HG03439 (cell line): ENCODE measurements around the gene DNAI7.

ENCODE experiments used
- ATAC-seq: cut with Tn5 transposase; IDR thresholded peaks from one replicate; pipeline ENCODE4 v1.9.1; 2021; ENCODE audit warnings: mild to moderate bottlenecking, moderate library complexity; ENCODE audit not compliant: unreplicated experiment

Gene DNAI7

GRCh38 chr12:25195056-25195971, at the start of gene DNAI7, which contains the start of gene ETFRF1:
Gene DNAI7, minus strand, starts transcription at chr12:25195160. Its CDS starts 82 bp downstream, at chr12:25195078.
Gene ETFRF1, plus strand, starts transcription at chr12:25195237. Its CDS starts 8,720 bp downstream, at chr12:25203957.
- ATAC-seq = peak; percentile 94

- no peak for ATAC-seq
Observed at GRCh38 chr12:25243680-25243990, 48.7 kb upstream of the DNAI7 start.

GRCh38 chr12:25242981-25243679, 48.2 kb upstream of the DNAI7 start:
- ATAC-seq = no peak

GRCh38 chr12:25241167-25242020, 46.4 kb upstream of the DNAI7 start:
- ATAC-seq = no peak

GRCh38 chr12:25236626-25237025, 41.7 kb upstream of the DNAI7 start:
- ATAC-seq = no peak

GRCh38 chr12:25236190-25236589, 41.2 kb upstream of the DNAI7 start:
- no peak for ATAC-seq

- ATAC-seq = no peak
Observed at GRCh38 chr12:25213338-25213737, 18.4 kb upstream of the DNAI7 start.

- ATAC-seq = no peak
Observed at GRCh38 chr12:25208554-25208953, 13.6 kb upstream of the DNAI7 start.

GRCh38 chr12:25207846-25208245, 12.9 kb upstream of the DNAI7 start:
- ATAC-seq = no peak

- no peak for ATAC-seq
Observed at GRCh38 chr12:25207411-25207810, 12.5 kb upstream of the DNAI7 start.

- no peak for ATAC-seq
Observed at GRCh38 chr12:25202137-25202536, 7.2 kb upstream of the DNAI7 start.

- no peak for ATAC-seq
Observed at GRCh38 chr12:25200703-25201102, 5.7 kb upstream of the DNAI7 start.

GRCh38 chr12:25197608-25198007, 2.6 kb upstream of the DNAI7 start:
- no peak for ATAC-seq

GRCh38 chr12:25194722-25195055, 271 bp downstream of the DNAI7 start:
- no peak for ATAC-seq

GRCh38 chr12:25194214-25194613, 746 bp downstream of the DNAI7 start:
- ATAC-seq = no peak

GRCh38 chr12:25190793-25191192, 4.2 kb downstream of the DNAI7 start:
- ATAC-seq = no peak

- ATAC-seq = no peak
Observed at GRCh38 chr12:25189656-25190055, 5.3 kb downstream of the DNAI7 start.

GRCh38 chr12:25187781-25188180, 7.2 kb downstream of the DNAI7 start:
- no peak for ATAC-seq

GRCh38 chr12:25186788-25187402, 8.1 kb downstream of the DNAI7 start:
- ATAC-seq = no peak

GRCh38 chr12:25186038-25186787, 8.7 kb downstream of the DNAI7 start:
- no peak for ATAC-seq
